Effector memory CD4-positive, alpha-beta T cell (primary cell): ENCODE results near the gene VWA3B.
"Not testable (repeated sequence)": the region's sequence is repeated elsewhere in the genome, so short reads cannot be mapped to it uniquely, and the experiment has no call there.

Experiments
- DNase-seq, 3 donors: peaks; one replicate each; pipeline ENCODE4 v3.0.0-alpha.2; 2020
- H3K27ac ChIP-seq: 2 replicates; pipeline ENCODE4 v1.7.0; 2013; ENCODE audit warnings: mild to moderate bottlenecking, low read length, moderate library complexity; ENCODE audit not compliant: insufficient read depth, poor library complexity, severe bottlenecking
- H3K27me3 ChIP-seq: replicated peaks from 2 replicates; pipeline ENCODE4 v1.7.0; 2013; ENCODE audit warnings: mild to moderate bottlenecking, low read length; ENCODE audit not compliant: insufficient read depth, control insufficient read depth, poor library complexity, severe bottlenecking
- H3K36me3 ChIP-seq: 2 replicates; pipeline ENCODE4 v1.7.0; 2013; ENCODE audit warnings: mild to moderate bottlenecking, low read length, moderate library complexity; ENCODE audit not compliant: control insufficient read depth, insufficient read depth
- H3K4me1 ChIP-seq: 2 replicates; pipeline ENCODE4 v1.7.0; 2013; ENCODE audit warnings: low read length, mild to moderate bottlenecking; ENCODE audit not compliant: control insufficient read depth, insufficient read depth, poor library complexity, severe bottlenecking
- H3K4me3 ChIP-seq: 2 replicates; pipeline ENCODE4 v1.7.0; 2013; ENCODE audit warnings: low read length, low read depth, mild to moderate bottlenecking; ENCODE audit not compliant: insufficient read depth, poor library complexity, severe bottlenecking
- H3K9me3 ChIP-seq: 2 replicates; pipeline ENCODE4 v1.7.0; 2013; ENCODE audit warnings: mild to moderate bottlenecking, low read length, moderate library complexity; ENCODE audit not compliant: control insufficient read depth

The VWA3B gene

DNA sequence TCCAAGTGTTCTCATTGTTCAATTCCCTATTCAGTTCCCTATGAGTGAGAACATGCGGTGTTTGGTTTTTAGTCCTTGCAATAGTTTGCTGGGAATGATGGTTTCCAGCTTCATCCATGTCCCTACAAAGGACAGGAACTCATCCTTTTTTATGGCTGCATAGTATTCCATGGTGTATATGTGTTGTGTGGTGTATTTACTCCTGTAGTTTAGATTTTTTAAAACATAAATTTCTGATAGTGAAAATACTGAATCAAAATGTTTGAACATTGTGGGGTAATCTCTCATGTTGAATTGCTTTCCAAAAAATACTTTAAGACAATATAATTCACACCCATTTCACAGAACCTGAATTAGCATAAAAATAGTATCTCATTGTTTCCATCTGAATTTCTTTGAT, 60.9 kb downstream of the VWA3B start:
- H3K4me3 ChIP-seq, H3K9me3 ChIP-seq, H3K27me3 ChIP-seq, H3K36me3 ChIP-seq, H3K27ac ChIP-seq, H3K4me1 ChIP-seq, DNase-seq: not testable (repeated sequence)

DNA sequence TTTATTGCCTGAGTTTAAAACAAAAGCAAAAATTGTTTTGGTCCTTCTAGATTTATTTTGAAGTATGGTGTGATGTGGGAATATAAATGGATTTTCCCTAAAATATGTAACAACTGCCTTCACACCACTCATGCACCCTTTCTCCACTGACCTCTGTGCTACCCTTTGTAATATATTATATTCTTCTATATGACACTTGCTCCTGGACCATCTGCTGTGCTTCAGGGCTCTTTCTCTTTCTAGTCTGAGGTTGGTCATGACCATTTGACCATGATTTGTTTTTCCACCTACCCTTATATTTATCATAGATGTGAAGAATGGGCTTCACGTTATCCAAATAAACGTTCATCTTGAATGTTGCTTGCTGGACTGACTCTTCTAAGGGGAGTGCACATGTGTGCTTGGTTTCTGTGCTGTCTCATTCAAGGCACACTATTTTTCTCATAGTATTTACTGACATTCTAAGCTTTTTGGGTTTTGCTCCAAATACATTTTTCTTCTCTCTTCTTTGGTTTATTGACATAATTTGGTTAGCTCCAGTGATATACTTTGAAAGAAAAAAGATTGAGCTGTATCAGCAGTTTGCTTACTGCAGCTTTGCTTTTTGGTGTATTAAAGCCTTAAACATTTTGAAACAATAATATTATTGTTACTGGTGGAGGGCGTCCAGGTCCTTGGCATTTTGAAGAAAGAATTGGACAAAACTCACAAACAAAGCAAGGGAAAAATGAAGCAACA, 61.8 kb downstream of the VWA3B start:
- H3K4me1 ChIP-seq: no peaks in the 10 kb centered on the region
- no peak overlapping the region for H3K27ac ChIP-seq
- H3K4me3 ChIP-seq: no peak overlapping the region
- no peaks in the 10 kb centered on the region for H3K36me3 ChIP-seq
- no peaks in the 10 kb centered on the region for H3K27me3 ChIP-seq
- no peaks in the 10 kb centered on the region for H3K9me3 ChIP-seq
- DNase-seq: no peak

GRCh38 chr2:98149333-98149697, 62.3 kb downstream of the VWA3B start:
- no peak overlapping the region for H3K4me3 ChIP-seq
- H3K36me3 ChIP-seq: no peaks in the 10 kb centered on the region
- H3K9me3 ChIP-seq: no peaks in the 10 kb centered on the region
- H3K27ac ChIP-seq: no peak overlapping the region
- H3K4me1 ChIP-seq: no peaks in the 10 kb centered on the region
- no peaks in the 10 kb centered on the region for H3K27me3 ChIP-seq
- no peak for DNase-seq

DNA sequence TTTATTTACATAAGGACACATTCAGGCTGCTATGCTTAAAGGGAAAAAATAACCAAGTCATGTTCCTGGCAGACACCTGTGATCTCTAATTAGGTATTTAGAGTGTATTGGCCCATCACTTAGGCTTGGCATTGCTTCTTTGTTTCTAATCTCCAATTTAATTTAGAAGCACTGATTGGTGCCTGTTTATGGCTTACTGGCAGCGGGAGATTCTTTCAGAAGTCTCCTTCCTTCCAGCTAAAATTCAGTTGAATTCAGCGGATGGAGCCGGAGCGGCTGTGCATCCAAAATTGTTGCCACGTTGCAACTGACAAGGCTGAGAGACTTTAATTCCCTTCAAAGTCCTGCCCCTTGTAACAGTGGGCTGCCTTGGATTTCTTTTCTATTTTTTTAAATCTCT, 66.5 kb downstream of the VWA3B start:
- Histone ChIP-seq H3K27me3 (no peaks in the 10 kb centered on the region), H3K4me1 (no peaks in the 10 kb centered on the region), H3K36me3 (no peaks in the 10 kb centered on the region), H3K9me3 (no peaks in the 10 kb centered on the region), H3K4me3 (no peak overlapping the region), H3K27ac (no peak overlapping the region)
- no peak for DNase-seq

- no peaks in the 10 kb centered on the region for H3K36me3 ChIP-seq
- H3K27ac ChIP-seq: no peak overlapping the region
- H3K9me3 ChIP-seq: no peaks in the 10 kb centered on the region
- no peak for DNase-seq
- H3K27me3 ChIP-seq: no peaks in the 10 kb centered on the region
- no peaks in the 10 kb centered on the region for H3K4me1 ChIP-seq
- H3K4me3 ChIP-seq: no peak overlapping the region
Measured at GRCh38 chr2:98155291-98155690, 68.3 kb downstream of the VWA3B start.

DNA sequence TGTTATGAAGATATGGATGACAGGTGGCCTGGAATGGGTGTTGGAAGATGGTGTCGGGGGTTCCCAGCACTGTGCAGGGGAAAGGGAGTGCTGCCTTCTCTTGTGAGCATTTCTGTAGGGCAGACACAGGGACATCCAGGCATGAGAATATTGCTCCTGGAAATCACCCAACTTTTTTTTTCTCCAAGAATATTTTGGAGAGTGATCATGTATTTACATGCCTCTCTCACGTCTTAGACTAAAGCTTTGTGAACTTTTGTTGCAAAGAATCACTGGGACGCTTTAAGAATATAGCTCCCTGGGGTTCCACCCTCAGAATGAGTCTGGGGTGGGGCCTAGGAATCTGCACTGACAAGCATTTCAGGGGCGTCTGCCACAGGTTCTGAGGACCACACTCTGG, 68.7 kb downstream of the VWA3B start:
- no peak for DNase-seq
- no peaks in the 10 kb centered on the region for H3K4me1 ChIP-seq
- H3K4me3 ChIP-seq: no peak overlapping the region
- no peak overlapping the region for H3K27ac ChIP-seq
- no peaks in the 10 kb centered on the region for H3K9me3 ChIP-seq
- H3K27me3 ChIP-seq: no peaks in the 10 kb centered on the region
- no peaks in the 10 kb centered on the region for H3K36me3 ChIP-seq

DNA sequence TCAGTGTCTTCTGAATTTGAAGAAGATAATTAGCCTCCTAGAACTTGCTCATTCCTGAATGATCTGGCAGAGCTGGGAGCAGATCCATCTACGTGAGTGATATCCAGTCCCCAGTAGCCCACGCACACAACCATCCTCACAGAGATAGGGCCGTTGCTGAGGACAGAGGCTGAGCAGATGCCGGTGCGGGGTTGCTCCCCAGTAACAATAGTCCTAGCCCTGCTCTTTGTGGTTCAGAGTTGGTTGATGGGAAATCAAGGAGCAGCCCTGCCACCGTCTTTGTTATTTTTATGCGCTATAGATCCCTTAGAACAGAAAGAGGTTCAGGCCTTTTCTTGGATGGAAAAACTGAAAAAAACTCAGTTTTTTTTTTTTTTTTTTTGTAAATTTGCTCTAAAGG, 69.3 kb downstream of the VWA3B start:
- no peak overlapping the region for H3K27ac ChIP-seq
- DNase-seq: no peak
- H3K27me3 ChIP-seq: no peaks in the 10 kb centered on the region
- no peak overlapping the region for H3K4me3 ChIP-seq
- H3K36me3 ChIP-seq: no peaks in the 10 kb centered on the region
- H3K9me3 ChIP-seq: no peaks in the 10 kb centered on the region
- no peaks in the 10 kb centered on the region for H3K4me1 ChIP-seq

GRCh38 chr2:98157557-98157956, 70.6 kb downstream of the VWA3B start:
- no peaks in the 10 kb centered on the region for H3K9me3 ChIP-seq
- H3K4me1 ChIP-seq: no peaks in the 10 kb centered on the region
- no peak for DNase-seq
- H3K36me3 ChIP-seq: no peaks in the 10 kb centered on the region
- no peak overlapping the region for H3K27ac ChIP-seq
- no peak overlapping the region for H3K4me3 ChIP-seq
- H3K27me3 ChIP-seq: no peaks in the 10 kb centered on the region

DNA sequence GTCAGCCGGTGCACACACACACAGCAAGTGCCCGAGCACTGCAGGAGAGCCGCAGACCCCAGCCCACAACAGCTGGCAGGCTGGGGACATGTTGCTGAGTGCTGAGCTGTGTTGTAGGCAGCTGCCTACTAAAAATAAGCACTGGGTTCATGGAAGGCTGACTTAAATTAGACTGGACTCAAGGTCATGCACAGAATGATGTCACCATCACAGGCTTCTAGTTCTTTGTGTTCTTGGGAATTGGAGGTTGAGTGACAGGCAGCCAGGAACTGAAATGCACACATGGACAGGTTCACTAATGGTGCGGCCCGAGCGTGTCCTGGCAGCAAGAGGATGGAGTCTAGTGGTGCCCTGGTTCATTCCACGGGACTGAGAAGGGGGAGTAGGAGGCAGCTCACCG, 71.3 kb downstream of the VWA3B start:
- no peaks in the 10 kb centered on the region for H3K27me3 ChIP-seq
- no peaks in the 10 kb centered on the region for H3K9me3 ChIP-seq
- DNase-seq: no peak
- H3K4me3 ChIP-seq: no peak overlapping the region
- no peaks in the 10 kb centered on the region for H3K36me3 ChIP-seq
- H3K27ac ChIP-seq: no peak overlapping the region
- H3K4me1 ChIP-seq: no peaks in the 10 kb centered on the region

- no peaks in the 10 kb centered on the region for H3K27me3 ChIP-seq
- H3K4me1 ChIP-seq: no peaks in the 10 kb centered on the region
- H3K9me3 ChIP-seq: no peaks in the 10 kb centered on the region
- no peak overlapping the region for H3K4me3 ChIP-seq
- H3K27ac ChIP-seq: no peak overlapping the region
- no peaks in the 10 kb centered on the region for H3K36me3 ChIP-seq
- no peak for DNase-seq
Measured at GRCh38 chr2:98160554-98160953, 73.6 kb downstream of the VWA3B start.
